Camera-type eye (tissue), 1 donor: ENCODE measurements around the gene TCEAL2. TPM values are rescaled to one million over a fixed set of nuclear protein-coding genes. Genes with fewer than 3 reads are reported as not detected.

Experiments
- total RNA-seq: library from RNA; depleted of rRNA; stranded (reverse); fragments of >200 nt; gene quantifications from one replicate; pipeline ENCODE4 v1.2.3, GENCODE V29; 2014

Gene TCEAL2
- total RNA-seq = 13.2 TPM

GRCh38 chrX:102125436-102125835 is at the start of gene TCEAL2:
TSS of gene TCEAL2 (plus strand) at chrX:102125679. CDS start at chrX:102126831, 1,152 bp downstream.

GRCh38 chrX:102142274-102142673 is 16.8 kb downstream of the TCEAL2 start, which contains the start of gene TCEAL6:
TSS of gene TCEAL6 (minus strand) at chrX:102142481.

GRCh38 chrX:102155806-102156179 is 30.3 kb downstream of the TCEAL2 start, which contains the start of gene BEX5:
TSS of gene BEX5 (minus strand) at chrX:102155977. CDS start at chrX:102154265, 1,712 bp downstream.

Other genes starting within 250 kb of the TCEAL2 start
- gene ZMAT1, start 193.7 kb upstream of the TCEAL2 start, total RNA-seq = 32.4 TPM
- 3.2 TPM for gene TCEAL6, start 16.8 kb downstream of the TCEAL2 start, total RNA-seq
- 7.7 TPM for gene BEX5, start 30.3 kb downstream of the TCEAL2 start, total RNA-seq
- not detected for gene TCP11X1, start 89.6 kb downstream of the TCEAL2 start, total RNA-seq
- not detected for gene NXF2, start 121.5 kb downstream of the TCEAL2 start, total RNA-seq